ENCODE measurements around the gene C22orf23.

GRCh38 chr22:37927637-37927936 lies 25.8 kb downstream of the C22orf23 start:
- TF ChIP-seq CTCF (IDR thresholded peaks at IDR 0.05; ENCODE audit: low read depth, low read length) (no peak), EZH2phosphoT487 (IDR thresholded peaks at IDR 0.05; ENCODE audit: low read depth) (no peak)
